ENCODE measurements around the gene SLC26A2. TPM values are rescaled to one million over a fixed set of nuclear protein-coding genes. Genes with fewer than 3 reads are reported as not detected.

Gene SLC26A2
- total RNA-seq, 2 experiments from 2014 or later: 8.6 to 9.7 TPM

DNA sequence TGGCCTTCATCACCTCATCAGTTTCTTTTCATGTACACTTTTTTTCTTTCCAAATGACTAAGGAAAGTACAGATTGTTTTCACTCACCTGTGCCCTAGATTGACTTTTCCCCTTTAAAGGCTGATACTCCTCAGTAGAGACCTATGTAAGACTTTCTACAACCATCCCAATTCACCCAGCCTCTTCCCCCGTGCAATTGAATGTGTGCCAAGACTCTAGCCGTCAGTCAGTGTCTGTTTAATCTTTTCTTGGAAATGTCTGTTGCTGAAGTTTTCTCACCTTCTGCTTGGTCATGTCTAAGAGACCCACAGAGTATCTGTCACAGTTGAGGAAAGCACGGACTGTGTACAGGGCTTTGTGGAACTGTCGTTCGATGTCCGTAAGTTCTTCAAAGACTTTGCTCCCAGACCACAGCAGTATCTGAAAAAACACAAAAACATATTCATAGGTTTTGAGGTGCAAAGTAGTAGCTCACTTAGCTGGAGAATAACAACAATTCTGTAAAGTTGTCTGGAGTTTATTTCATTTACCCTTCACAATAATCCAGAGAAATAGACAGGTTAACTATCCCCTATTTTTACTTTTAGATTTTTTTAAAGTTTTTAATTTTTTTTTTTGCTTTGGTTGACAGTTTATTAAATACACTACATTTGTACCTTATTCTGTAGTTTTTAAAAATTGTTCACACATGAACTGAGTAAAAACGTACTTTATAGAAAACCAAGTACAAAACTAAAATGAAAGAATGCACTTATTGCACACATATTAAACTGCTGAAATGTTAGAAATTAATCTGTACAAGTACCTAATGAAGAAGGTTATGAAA lies 29.6 kb upstream of the SLC26A2 start:
- POLR2A ChIA-PET: no interaction called here
- no peak overlapping the region for H3K27ac Mint-ChIP-seq
- ATAC-seq (ENCODE audit: low read depth) (no peak), DNase-seq (no peak)
- peaks cover 3% of the 10 kb centered on the region for H3K4me1 Mint-ChIP-seq
- H3K36me3 Mint-ChIP-seq: no peaks in the 10 kb centered on the region
- no peaks in the 10 kb centered on the region for H3K9me3 Mint-ChIP-seq
- no peak overlapping the region for H3K4me3 Mint-ChIP-seq
- H3K27me3 Mint-ChIP-seq: peaks cover 24% of the 10 kb centered on the region

GRCh38 chr5:149931992-149932436 lies 28.5 kb upstream of the SLC26A2 start:
- DNase-seq: no peak
- H3K36me3 Mint-ChIP-seq: no peaks in the 10 kb centered on the region
- no peak overlapping the region for H3K27ac Mint-ChIP-seq
- POLR2A ChIA-PET: no interaction called here
- ATAC-seq (ENCODE audit: low read depth): no peak
- peaks cover 25% of the 10 kb centered on the region for H3K27me3 Mint-ChIP-seq
- H3K4me3 Mint-ChIP-seq: no peak overlapping the region
- no peaks in the 10 kb centered on the region for H3K9me3 Mint-ChIP-seq
- H3K4me1 Mint-ChIP-seq: peaks cover 3% of the 10 kb centered on the region

DNA sequence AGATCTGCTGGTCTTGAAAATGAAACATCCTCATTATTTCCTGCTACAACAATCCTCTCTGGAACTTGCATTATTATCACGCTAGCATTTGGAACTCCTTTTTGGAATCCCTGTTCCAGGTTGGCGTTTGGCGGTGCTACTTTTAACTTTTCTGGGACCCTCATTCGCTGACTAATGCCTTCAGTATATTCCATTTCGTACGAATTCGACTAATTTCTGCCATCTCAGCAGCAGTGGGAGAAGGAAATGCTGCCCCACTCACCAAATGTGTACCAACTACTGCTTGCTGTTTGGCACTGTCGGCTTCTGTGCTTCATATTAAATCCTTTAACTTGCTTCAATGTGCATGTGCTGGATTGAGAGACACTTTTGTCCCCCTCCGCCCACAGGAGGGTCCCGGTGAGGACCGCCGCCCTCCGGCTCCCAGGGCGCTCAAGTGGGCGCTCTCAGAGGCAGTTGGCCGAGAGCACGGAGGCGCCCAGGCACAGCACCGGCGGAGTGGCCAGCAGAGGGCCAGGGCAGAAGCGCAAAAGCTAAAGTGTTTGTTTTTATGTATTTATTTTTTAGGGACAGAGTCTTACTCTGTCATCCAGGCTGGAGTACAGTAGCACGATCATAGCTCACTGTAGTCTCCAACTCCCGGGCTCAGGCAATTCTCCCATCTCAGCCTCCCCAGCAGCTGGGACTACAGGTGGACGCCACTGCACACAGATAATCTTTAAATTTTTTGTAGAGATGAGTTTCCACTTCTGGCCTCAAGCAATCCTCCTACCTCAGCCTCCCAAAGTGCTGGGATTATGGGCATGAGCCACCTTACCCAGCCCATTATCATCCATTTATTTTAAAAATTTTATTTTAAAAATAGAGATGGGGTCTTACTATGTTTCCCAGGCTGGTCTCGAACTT lies 27.9 kb upstream of the SLC26A2 start:
- DNase-seq (no peak), ATAC-seq (ENCODE audit: low read depth) (no peak)
- H3K27me3 Mint-ChIP-seq: peaks cover 29% of the 10 kb centered on the region
- H3K9me3 Mint-ChIP-seq: no peaks in the 10 kb centered on the region
- H3K4me3 Mint-ChIP-seq: no peak overlapping the region
- POLR2A ChIA-PET: no interaction called here
- H3K27ac Mint-ChIP-seq: no peak overlapping the region
- H3K36me3 Mint-ChIP-seq: no peaks in the 10 kb centered on the region
- peaks cover 3% of the 10 kb centered on the region for H3K4me1 Mint-ChIP-seq

DNA sequence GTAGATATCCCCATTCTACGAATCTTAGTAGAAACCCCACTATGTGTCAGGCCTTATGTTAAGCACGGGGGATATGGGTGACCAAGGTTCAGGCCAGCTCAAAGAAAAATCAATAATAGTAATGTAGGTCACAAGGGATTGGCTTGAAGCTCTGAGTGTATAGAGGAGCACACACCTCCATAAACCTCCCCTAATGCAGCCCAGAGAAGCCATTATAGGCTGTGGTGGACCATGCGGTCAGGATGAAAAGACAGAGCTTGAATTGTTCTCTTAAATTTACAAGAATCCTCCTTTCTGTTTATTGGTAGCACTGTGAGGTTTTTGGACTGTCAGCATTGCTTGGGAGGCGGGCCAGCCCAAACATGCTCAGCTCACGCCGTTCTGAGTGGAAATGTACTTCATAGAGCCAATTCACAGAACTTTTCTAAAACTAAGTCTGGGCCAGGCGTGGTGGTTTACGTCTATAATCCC lies 25.1 kb upstream of the SLC26A2 start:
- Mint-ChIP-seq H3K36me3 (no peaks in the 10 kb centered on the region), H3K27me3 (peaks cover 23% of the 10 kb centered on the region), H3K4me3 (no peak overlapping the region), H3K27ac (no peak overlapping the region), H3K9me3 (no peaks in the 10 kb centered on the region), H3K4me1 (peaks cover 3% of the 10 kb centered on the region)
- POLR2A ChIA-PET: no interaction called here
- ATAC-seq (ENCODE audit: low read depth) (no peak), DNase-seq (no peak)

DNA sequence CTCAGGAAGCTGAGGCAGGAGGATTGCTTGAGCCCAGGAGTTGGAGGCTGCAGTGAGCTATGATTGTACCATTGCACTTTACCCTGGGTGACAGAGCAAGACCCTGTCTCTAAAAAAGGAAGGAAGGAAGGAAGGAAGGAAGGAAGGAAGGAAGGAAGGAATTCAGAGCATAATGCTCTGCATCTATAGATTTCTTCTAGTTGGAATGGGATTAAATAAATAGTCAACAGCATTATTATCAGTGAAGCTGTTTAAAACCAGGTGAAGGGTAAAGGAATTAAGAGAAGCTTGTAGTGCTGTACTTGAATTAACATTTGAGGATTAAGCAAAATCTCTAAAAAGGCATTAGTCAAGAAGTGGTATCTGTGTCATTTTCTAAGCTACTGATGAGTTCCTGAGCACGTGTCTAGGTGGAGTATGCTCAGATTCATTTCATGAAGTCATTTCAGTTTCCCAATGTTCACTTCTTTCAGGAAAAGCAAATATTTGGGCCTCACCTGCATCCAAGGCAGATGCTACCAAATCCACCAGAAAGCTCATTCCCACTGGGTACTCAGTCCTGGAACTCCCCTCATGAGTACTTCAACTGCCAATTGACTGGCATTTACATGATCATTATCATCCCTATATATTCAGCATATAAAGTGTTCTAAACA lies 24.4 kb upstream of the SLC26A2 start:
- Mint-ChIP-seq H3K36me3 (no peaks in the 10 kb centered on the region), H3K9me3 (no peaks in the 10 kb centered on the region), H3K4me1 (no peaks in the 10 kb centered on the region), H3K27me3 (peaks cover 22% of the 10 kb centered on the region), H3K27ac (no peak overlapping the region), H3K4me3 (no peak overlapping the region)
- POLR2A ChIA-PET: no interaction called here
- DNase-seq (no peak), ATAC-seq (ENCODE audit: low read depth) (no peak)

DNA sequence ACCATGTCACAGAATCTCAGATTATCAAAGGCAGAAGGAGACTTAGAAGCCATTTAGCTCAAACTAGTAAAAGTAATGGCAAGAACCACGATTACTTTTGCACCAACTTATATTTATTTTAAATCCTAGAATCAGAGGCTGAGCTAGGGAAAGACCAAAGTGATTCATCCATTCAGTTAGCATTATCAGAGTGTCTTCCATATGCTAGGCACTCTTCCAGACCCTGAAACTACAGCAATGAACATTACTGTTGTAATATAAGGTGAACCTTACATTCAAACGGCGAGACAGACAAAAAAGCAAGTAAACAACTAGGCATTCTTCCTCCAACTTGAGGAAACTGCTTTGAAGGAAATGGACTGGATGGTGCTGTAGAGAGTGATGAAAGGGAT lies 23.9 kb upstream of the SLC26A2 start:
- no peaks in the 10 kb centered on the region for H3K4me1 Mint-ChIP-seq
- ATAC-seq (ENCODE audit: low read depth): no peak
- H3K27ac Mint-ChIP-seq: no peak overlapping the region
- no peak overlapping the region for H3K4me3 Mint-ChIP-seq
- no peak for DNase-seq
- POLR2A ChIA-PET: no interaction called here
- no peaks in the 10 kb centered on the region for H3K36me3 Mint-ChIP-seq
- no peaks in the 10 kb centered on the region for H3K9me3 Mint-ChIP-seq
- H3K27me3 Mint-ChIP-seq: peaks cover 20% of the 10 kb centered on the region

- no peaks in the 10 kb centered on the region for H3K4me1 Mint-ChIP-seq
- H3K9me3 Mint-ChIP-seq: no peaks in the 10 kb centered on the region
- DNase-seq: no peak
- peaks cover 18% of the 10 kb centered on the region for H3K27me3 Mint-ChIP-seq
- POLR2A ChIA-PET: no interaction called here
- no peak overlapping the region for H3K27ac Mint-ChIP-seq
- no peak for ATAC-seq (ENCODE audit: low read depth)
- no peaks in the 10 kb centered on the region for H3K36me3 Mint-ChIP-seq
- no peak overlapping the region for H3K4me3 Mint-ChIP-seq
Measured at GRCh38 chr5:149937610-149938009, 22.9 kb upstream of the SLC26A2 start.

GRCh38 chr5:149938279-149938678 lies 22.3 kb upstream of the SLC26A2 start:
- ATAC-seq (ENCODE audit: low read depth): no peak
- Mint-ChIP-seq H3K4me1 (no peaks in the 10 kb centered on the region), H3K36me3 (no peaks in the 10 kb centered on the region), H3K27me3 (peaks cover 17% of the 10 kb centered on the region), H3K4me3 (no peak overlapping the region), H3K9me3 (no peaks in the 10 kb centered on the region), H3K27ac (no peak overlapping the region)
- POLR2A ChIA-PET: no interaction called here
- DNase-seq: no peak

- DNase-seq (no peak), ATAC-seq (ENCODE audit: low read depth) (no peak)
- H3K9me3 Mint-ChIP-seq: no peaks in the 10 kb centered on the region
- H3K36me3 Mint-ChIP-seq: no peaks in the 10 kb centered on the region
- POLR2A ChIA-PET: no interaction called here
- H3K4me3 Mint-ChIP-seq: no peak overlapping the region
- no peaks in the 10 kb centered on the region for H3K4me1 Mint-ChIP-seq
- H3K27me3 Mint-ChIP-seq: peaks cover 19% of the 10 kb centered on the region
- no peak overlapping the region for H3K27ac Mint-ChIP-seq
Measured at GRCh38 chr5:149938791-149939358, 21.7 kb upstream of the SLC26A2 start.

- POLR2A ChIA-PET: no interaction called here
Measured at GRCh38 chr5:149939546-149939945, 21.0 kb upstream of the SLC26A2 start.

DNA sequence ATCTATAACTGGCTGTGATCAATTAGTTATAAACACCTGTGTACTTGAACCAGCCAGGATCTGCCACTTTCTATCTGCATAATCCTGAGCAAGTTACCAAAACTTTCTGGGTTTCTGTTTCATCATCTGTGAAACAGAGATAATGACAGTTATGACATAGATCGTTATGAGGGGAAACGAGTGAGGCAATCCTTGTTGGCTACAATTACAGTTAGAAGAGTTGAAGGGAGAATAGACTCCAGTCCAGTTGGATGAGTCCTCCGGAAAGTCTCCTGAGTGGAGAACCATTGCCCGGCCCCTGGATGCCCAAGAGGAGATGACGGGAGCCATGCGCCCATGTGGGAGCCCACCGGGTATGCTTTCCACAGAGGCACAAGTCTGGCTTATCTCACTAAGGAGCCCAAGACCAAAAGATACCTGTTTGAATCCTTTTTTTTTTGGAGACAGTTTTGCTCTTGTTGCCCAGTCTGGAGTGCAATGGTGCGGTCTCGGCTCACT lies 20.4 kb upstream of the SLC26A2 start:
- Mint-ChIP-seq H3K4me1 (no peaks in the 10 kb centered on the region), H3K27ac (no peak overlapping the region), H3K36me3 (no peaks in the 10 kb centered on the region), H3K9me3 (no peaks in the 10 kb centered on the region), H3K4me3 (no peak overlapping the region), H3K27me3 (peaks cover 14% of the 10 kb centered on the region)
- POLR2A ChIA-PET: no interaction called here
- no peak for DNase-seq
- ATAC-seq (ENCODE audit: low read depth): no peak

More at GRCh38 chr5:149939546-149939945, 21.0 kb upstream of the SLC26A2 start:
- no peaks in the 10 kb centered on the region for H3K4me1 Mint-ChIP-seq
- H3K9me3 Mint-ChIP-seq: no peaks in the 10 kb centered on the region
- peaks cover 18% of the 10 kb centered on the region for H3K27me3 Mint-ChIP-seq
- H3K36me3 Mint-ChIP-seq: no peaks in the 10 kb centered on the region
- ATAC-seq (ENCODE audit: low read depth) (no peak), DNase-seq (no peak)
- H3K4me3 Mint-ChIP-seq: no peak overlapping the region
- no peak overlapping the region for H3K27ac Mint-ChIP-seq

- POLR2A ChIA-PET: no interaction called here
Measured at GRCh38 chr5:149940941-149941644, 19.5 kb upstream of the SLC26A2 start.

More at GRCh38 chr5:149940941-149941644, 19.5 kb upstream of the SLC26A2 start:
- H3K36me3 Mint-ChIP-seq: no peaks in the 10 kb centered on the region
- H3K9me3 Mint-ChIP-seq: no peaks in the 10 kb centered on the region
- no peak for ATAC-seq (ENCODE audit: low read depth)
- no peak overlapping the region for H3K4me3 Mint-ChIP-seq
- no peak overlapping the region for H3K27ac Mint-ChIP-seq
- no peaks in the 10 kb centered on the region for H3K4me1 Mint-ChIP-seq
- no peak for DNase-seq
- peaks cover 14% of the 10 kb centered on the region for H3K27me3 Mint-ChIP-seq
